IMR-90 (cell line): ENCODE measurements around the gene PEAK3. TPM values are rescaled to one million over a fixed set of nuclear protein-coding genes. Genes with fewer than 3 reads are reported as not detected.

Experiments used
- ATAC-seq: fragments of 200-7000 bp; cut with Tn5 transposase; 2 replicates; pipeline ENCODE4 v1.9.1; 2020; ENCODE audit warnings: low read depth, mild to moderate bottlenecking, moderate library complexity
- BruUV-seq: library from RNA; stranded (reverse); fragments of 400-500 nt; replicated peaks from 2 replicates; lab custom pipeline; 2021; lab: Mats Ljungman, UMichigan
- CTCF ChIA-PET: fragments of 300-600 bp; formaldehyde crosslinking; extraction: SDS; loops from one replicate; lab custom pipeline; 2021; ENCODE audit warnings: antibody characterized with exemption; lab: Yijun Ruan, JAX
- POLR2A ChIA-PET: fragments of 300-600 bp; sonication (Branson Sonifier 250); formaldehyde crosslinking; loops from one replicate; lab custom pipeline; 2022; ENCODE audit warnings: antibody characterized with exemption; ENCODE audit not compliant: unreplicated experiment; lab: Charles Lee
- DNase-seq: peaks from one replicate; pipeline ENCODE4 v3.0.0; 2013
- H2AFZ ChIP-seq: replicated peaks from 2 replicates; pipeline ENCODE3; 2013; ENCODE audit warnings: low read length, mild to moderate bottlenecking; ENCODE audit not compliant: poor library complexity
- H2AK5ac ChIP-seq: 2 replicates; pipeline ENCODE4 v1.6.1; 2013; ENCODE audit warnings: low read depth, low read length, inconsistent platforms
- H2AK9ac ChIP-seq: replicated peaks from 2 replicates; pipeline ENCODE3; 2013; ENCODE audit warnings: mild to moderate bottlenecking, low read depth, low read length, moderate library complexity; ENCODE audit not compliant: poor library complexity
- H2BK120ac ChIP-seq: 2 replicates; pipeline ENCODE4 v1.6.1; 2013; ENCODE audit warnings: low read depth, low read length, inconsistent platforms
- H2BK15ac ChIP-seq: 3 replicates; pipeline ENCODE4 v1.6.1; 2013; ENCODE audit warnings: low read depth, low read length, inconsistent platforms
- H2BK20ac ChIP-seq: 2 replicates; pipeline ENCODE4 v1.6.1; 2013; ENCODE audit warnings: low read depth, mild to moderate bottlenecking, inconsistent platforms, low read length, moderate library complexity
- H2BK5ac ChIP-seq: 2 replicates; pipeline ENCODE4 v1.6.1; 2013; ENCODE audit warnings: mild to moderate bottlenecking, low read depth, low read length, inconsistent platforms; ENCODE audit not compliant: poor library complexity, severe bottlenecking
- H3K14ac ChIP-seq: replicated peaks from 2 replicates; pipeline ENCODE4 v1.6.1; 2013; ENCODE audit warnings: low read depth, low read length, inconsistent platforms
- H3K18ac ChIP-seq: 2 replicates; pipeline ENCODE4 v1.6.1; 2013; ENCODE audit warnings: low read depth, low read length, control low read depth
- H3K23ac ChIP-seq: 2 replicates; pipeline ENCODE4 v1.6.1; 2013; ENCODE audit warnings: low read depth, low read length, inconsistent platforms
- H3K27ac ChIP-seq: 2 replicates; pipeline ENCODE4 v1.5.1; 2013; ENCODE audit warnings: mild to moderate bottlenecking, control low read depth, low read length; ENCODE audit not compliant: insufficient read depth
- H3K27me3 ChIP-seq: 2 replicates; pipeline ENCODE4 v1.6.1; 2013; ENCODE audit warnings: low read length; ENCODE audit not compliant: control insufficient read depth, insufficient read depth
- H3K36me3 ChIP-seq: 2 replicates; pipeline ENCODE4 v1.6.1; 2013; ENCODE audit warnings: low read length, mixed read lengths; ENCODE audit not compliant: control insufficient read depth, insufficient read depth
- H3K4ac ChIP-seq: 2 replicates; pipeline ENCODE4 v1.6.1; 2013; ENCODE audit warnings: low read depth, low read length, inconsistent platforms
- H3K4me1 ChIP-seq: 2 replicates; pipeline ENCODE4 v1.6.1; 2013; ENCODE audit warnings: low read length, mixed read lengths; ENCODE audit not compliant: control insufficient read depth, insufficient read depth
- H3K4me2 ChIP-seq: 2 replicates; pipeline ENCODE4 v1.6.1; 2013; ENCODE audit warnings: low read depth, mild to moderate bottlenecking, control low read depth, low read length, moderate library complexity
- H3K4me3 ChIP-seq: 2 replicates; pipeline ENCODE4 v1.5.1; 2013; ENCODE audit warnings: low read depth, mild to moderate bottlenecking, control low read depth, low read length, moderate library complexity; ENCODE audit not compliant: insufficient read depth
- H3K56ac ChIP-seq: 2 replicates; pipeline ENCODE4 v1.6.1; 2013; ENCODE audit warnings: low read length, inconsistent platforms; ENCODE audit not compliant: insufficient read depth; ENCODE audit errors: extremely low read depth
- H3K79me1 ChIP-seq, 2 experiments: 2 replicates each; pipeline ENCODE4 v1.6.1; 2013; ENCODE audit warnings: low read length in 2 of 2, inconsistent platforms in 1 of 2, low read depth in 1 of 2
- H3K9ac ChIP-seq: 2 replicates; pipeline ENCODE4 v1.6.1; 2013; ENCODE audit warnings: low read depth, low read length, control low read depth
- H3K9me1 ChIP-seq: 2 replicates; pipeline ENCODE4 v1.6.1; 2013; ENCODE audit warnings: low read length, inconsistent platforms; ENCODE audit not compliant: insufficient read depth
- H3K9me3 ChIP-seq: 2 replicates; pipeline ENCODE4 v1.6.1; 2013; ENCODE audit warnings: low read length; ENCODE audit not compliant: control insufficient read depth, insufficient read depth
- H4K20me1 ChIP-seq: 2 replicates; pipeline ENCODE4 v1.6.1; 2013; ENCODE audit warnings: low read length, inconsistent platforms; ENCODE audit not compliant: insufficient read depth
- H4K5ac ChIP-seq: 2 replicates; pipeline ENCODE4 v1.6.1; 2013; ENCODE audit warnings: mild to moderate bottlenecking, low read depth, low read length, control low read depth
- H4K8ac ChIP-seq, 2 experiments: 2 replicates each; pipeline ENCODE4 v1.6.1; 2013; ENCODE audit warnings: low read depth in 2 of 2, low read length in 2 of 2, control low read depth in 1 of 2, inconsistent platforms in 1 of 2
- H4K91ac ChIP-seq: 2 replicates; pipeline ENCODE4 v1.6.1; 2013; ENCODE audit warnings: low read depth, low read length, inconsistent platforms; ENCODE audit not compliant: insufficient read depth
- BHLHE40 ChIP-seq: fragments of 150-350 bp; IDR thresholded peaks from 2 replicates; pipeline ENCODE4 v1.6.1; 2016; ENCODE audit warnings: mild to moderate bottlenecking, low read depth, low read length
- CEBPB ChIP-seq: IDR thresholded peaks from 2 replicates; pipeline ENCODE4 v1.6.1; 2012; ENCODE audit warnings: low read depth, low read length, improper control_type of control experiment
- CTCF ChIP-seq: conservative IDR thresholded peaks from 2 replicates; pipeline ENCODE4 v1.5.1; 2012; ENCODE audit warnings: mild to moderate bottlenecking, low read depth, low read length, improper control_type of control experiment
- ELK1 ChIP-seq: fragments of 150-350 bp; IDR thresholded peaks from 2 replicates; pipeline ENCODE4 v1.6.1; 2016; ENCODE audit warnings: low read depth, mild to moderate bottlenecking, low read length, moderate library complexity, borderline replicate concordance
- MAFK ChIP-seq: IDR thresholded peaks from 2 replicates; pipeline ENCODE4 v1.6.1; 2012; ENCODE audit warnings: low read depth, low read length, improper control_type of control experiment
- MAZ ChIP-seq: IDR thresholded peaks from 2 replicates; pipeline ENCODE4 v1.6.1; 2012; ENCODE audit warnings: low read depth, mild to moderate bottlenecking, low read length, improper control_type of control experiment, moderate library complexity, borderline replicate concordance
- SMC3 ChIP-seq: fragments of 150-350 bp; IDR thresholded peaks from 2 replicates; pipeline ENCODE4 v1.6.1; 2016; ENCODE audit warnings: low read depth, mild to moderate bottlenecking, antibody characterized with exemption, low read length, moderate library complexity
- USF2 ChIP-seq: fragments of 150-350 bp; IDR thresholded peaks from 2 replicates; pipeline ENCODE4 v1.6.1; 2017; ENCODE audit warnings: mild to moderate bottlenecking, antibody characterized with exemption, low read length, low read depth
- WGBS, 2 experiments: methylation state at CpG; one replicate each; pipeline versions ENCODE4 v1.1.5 to v1.1.7; 2013; ENCODE audit warnings: missing lambda C conversion rate in 2 of 2; ENCODE audit not compliant: insufficient read length in 1 of 2; ENCODE audit errors: extremely low coverage in 2 of 2; 5-methylcytosine and 5-hydroxymethylcytosine counted together
- dilution Hi-C: fragments of 300-500 bp; cut with HindIII; formaldehyde crosslinking; loops from one replicate; pipeline ENCODE4 v1.14.3; 2018; ENCODE audit warnings: low sequenced_read_pairs; ENCODE audit not compliant: unreplicated experiment
- in situ Hi-C: fragments of 300-500 bp; cut with MboI; formaldehyde crosslinking; loops from 3 replicates; pipeline ENCODE4 v1.14.3; 2019; ENCODE audit warnings: low sequenced_read_pairs, inconsistent platforms, mixed read lengths
- intact Hi-C: fragments of 100-400 bp; cut with micrococcal nuclease; formaldehyde crosslinking; loops from 2 replicates; pipeline ENCODE4 v1.10.0; 2022
- polyA plus RNA-seq, 3 experiments: library from polyadenylated mRNA; depleted of rRNA; stranded (reverse); fragments of >200 nt; gene quantifications; 2 replicates each; pipeline ENCODE4 v1.2.3, GENCODE V29; 2012; ENCODE audit warnings: low replicate concordance in 1 of 3
- total RNA-seq: library from RNA; depleted of rRNA; stranded (reverse); fragments of >200 nt; gene quantifications from 2 replicates; pipeline ENCODE4 v1.2.3, GENCODE V29; 2012

Gene PEAK3
- total and polyA plus RNA-seq, 2 of the 4 experiments (the other 2 are of a cell fraction), result under 0.01 to 0.09 TPM

- CTCF ChIA-PET, result no interaction called here
- Histone ChIP-seq H4K5ac (no peak overlapping the region), H2AK5ac (no peak overlapping the region), H2AFZ (no peak overlapping the region), H3K36me3 (peaks cover 4% of the 10 kb centered on the region; the same call in 1 of the 2 replicates), H4K91ac (no peak overlapping the region), H3K9me3 (no peaks in the 10 kb centered on the region), H2BK15ac (no peak overlapping the region), H3K27me3 (peaks cover 2% of the 10 kb centered on the region; the same call in 1 of the 2 replicates), H3K4me2 (no peak overlapping the region), H3K9me1 (no peaks in the 10 kb centered on the region), H3K23ac (no peak overlapping the region), H3K4me3 (no peak overlapping the region), H4K8ac (no peak overlapping the region), H3K4ac (no peak overlapping the region), H3K9ac (no peak overlapping the region), H3K27ac (no peak overlapping the region), H2AK9ac (no peak overlapping the region), H2BK20ac (no peak overlapping the region), H3K56ac (no peak overlapping the region), H2BK120ac (no peak overlapping the region), H3K79me1 (peaks cover 0 to 12% of the 10 kb centered on the region in 2 experiments; a peak in 1 of 4 replicates), H2BK5ac (no peak overlapping the region), H3K14ac (no peak overlapping the region), H4K20me1 (peaks cover 14% of the 10 kb centered on the region), H3K4me1 (peaks cover 7% of the 10 kb centered on the region), H3K18ac (no peak overlapping the region)
- BruUV-seq, result no TSS peak
- intact Hi-C loops, result no loop called here
- in situ Hi-C loops, result no loop called here
- dilution Hi-C loops, result no loop called here
- POLR2A ChIA-PET, result no interaction called here
- DNase-seq (no peak), ATAC-seq (no peak)
- WGBS, 2 experiments, result 84% methylated on average over 8 of the region's 26 CpGs; no CpG with 5 or more reads in 1 of the 2 experiments
- no peak for TF ChIP-seq MAZ
- no peak for TF ChIP-seq USF2
- TF ChIP-seq BHLHE40, result no peak
- no peak for TF ChIP-seq MAFK
- no peak for TF ChIP-seq ELK1
- TF ChIP-seq SMC3, result no peak
- TF ChIP-seq CEBPB, result no peak
- TF ChIP-seq CTCF, result no peak
Observed at GRCh38 chr19:2280633-2281264, 1.2 kb downstream of the PEAK3 start.
